Stimulated activated CD4-positive, alpha-beta T cell treated with anti-CD3 and anti-CD28 coated beads, Interleukin-12 subunit alpha, Interleukin-12 subunit beta, amount 100 ng/mL, for 48 hours (primary cell): ENCODE results near the gene TIFAB.

Experiments used
- DNase-seq, 3 donors: peaks; one replicate each; pipeline ENCODE4 v3.0.0-alpha.2; 2020; ENCODE audit warnings: low read depth in 2 of 3, low spot score in 1 of 3

The TIFAB gene

GRCh38 chr5:135444360-135444759 is 7.8 kb downstream of the TIFAB start:
- DNase-seq = no peak

GRCh38 chr5:135443161-135443960 is 8.8 kb downstream of the TIFAB start:
- no peak for DNase-seq

GRCh38 chr5:135442431-135443160 is 9.6 kb downstream of the TIFAB start:
- no peak for DNase-seq

GRCh38 chr5:135441919-135442318 is 10.2 kb downstream of the TIFAB start:
- no peak for DNase-seq

- no peak for DNase-seq
Observed at GRCh38 chr5:135441350-135441831, 10.8 kb downstream of the TIFAB start.

- no peak for DNase-seq
Observed at GRCh38 chr5:135440916-135441315, 11.2 kb downstream of the TIFAB start.

- DNase-seq = no peak
Observed at GRCh38 chr5:135439231-135440205, 12.6 kb downstream of the TIFAB start.

- no peak for DNase-seq
Observed at GRCh38 chr5:135438636-135439221, 13.4 kb downstream of the TIFAB start.

GRCh38 chr5:135437796-135438560 is 14.2 kb downstream of the TIFAB start:
- no peak for DNase-seq

GRCh38 chr5:135437422-135437795 is 14.7 kb downstream of the TIFAB start:
- DNase-seq = no peak

GRCh38 chr5:135436951-135437418 is 15.2 kb downstream of the TIFAB start:
- no peak for DNase-seq

- no peak for DNase-seq
Observed at GRCh38 chr5:135435467-135436330, 16.5 kb downstream of the TIFAB start.

GRCh38 chr5:135434591-135435466 is 17.3 kb downstream of the TIFAB start:
- DNase-seq = no peak

- no peak for DNase-seq
Observed at GRCh38 chr5:135433681-135434426, 18.3 kb downstream of the TIFAB start.

GRCh38 chr5:135432113-135432512 is 20.0 kb downstream of the TIFAB start:
- no peak for DNase-seq

GRCh38 chr5:135430135-135430437 is 22.1 kb downstream of the TIFAB start:
- no peak for DNase-seq

- DNase-seq = no peak
Observed at GRCh38 chr5:135429301-135430134, 22.6 kb downstream of the TIFAB start.
